Amniotic epithelial cell (primary cell): Measurements from ENCODE around the gene EPHX1.

Experiments used
- DNase-seq: peaks from one replicate; pipeline ENCODE4 v3.0.0-alpha.2; 2010; ENCODE audit warnings: low read depth

The EPHX1 gene

GRCh38 chr1:225842788-225843425, 33.0 kb downstream of the EPHX1 start:
- DNase-seq = peak; percentile 15

- DNase-seq = no peak
Measured at GRCh38 chr1:225843426-225843795, 33.5 kb downstream of the EPHX1 start.

- no peak for DNase-seq
Measured at GRCh38 chr1:225844236-225845061, 34.5 kb downstream of the EPHX1 start.

GRCh38 chr1:225845097-225845496, 35.2 kb downstream of the EPHX1 start:
- no peak for DNase-seq

- peak; percentile 77 for DNase-seq
Measured at GRCh38 chr1:225845571-225846259, 35.8 kb downstream of the EPHX1 start.

GRCh38 chr1:225846331-225847310, 36.7 kb downstream of the EPHX1 start:
- no peak for DNase-seq

- no peak for DNase-seq
Measured at GRCh38 chr1:225847610-225848009, 37.7 kb downstream of the EPHX1 start.

GRCh38 chr1:225848030-225848955, 38.4 kb downstream of the EPHX1 start:
- peak; percentile 77 for DNase-seq

- no peak for DNase-seq
Measured at GRCh38 chr1:225849925-225850324, 40.0 kb downstream of the EPHX1 start.

- no peak for DNase-seq
Measured at GRCh38 chr1:225850370-225850769, 40.4 kb downstream of the EPHX1 start.

GRCh38 chr1:225851805-225852204, 41.9 kb downstream of the EPHX1 start:
- DNase-seq = no peak

- DNase-seq = no peak
Measured at GRCh38 chr1:225852413-225853124, 42.6 kb downstream of the EPHX1 start.

- DNase-seq = no peak
Measured at GRCh38 chr1:225853441-225853840, 43.5 kb downstream of the EPHX1 start.

GRCh38 chr1:225855503-225856300, 45.8 kb downstream of the EPHX1 start:
- DNase-seq = no peak

- DNase-seq = no peak
Measured at GRCh38 chr1:225857256-225857655, 47.3 kb downstream of the EPHX1 start.

- DNase-seq = no peak
Measured at GRCh38 chr1:225859151-225859550, 49.2 kb downstream of the EPHX1 start.

GRCh38 chr1:225860107-225860506, 50.2 kb downstream of the EPHX1 start:
- no peak for DNase-seq

GRCh38 chr1:225860876-225861441, 51.0 kb downstream of the EPHX1 start:
- no peak for DNase-seq
